Esophagus squamous epithelium (tissue), 5 donors: ENCODE results near the gene THADA. TPM values are rescaled to one million over a fixed set of nuclear protein-coding genes. Genes with fewer than 3 reads are reported as not detected.
A peak's percentile ranks its signal among the peaks of the same experiment; 100 is the strongest.
"Not testable (repeated sequence)": the region's sequence is repeated elsewhere in the genome, so short reads cannot be mapped to it uniquely, and the experiment has no call there.

ENCODE experiments used
- DNase-seq: peaks from one replicate; lab custom pipeline; 2025; lab: John Stamatoyannopoulos, UW
- H3K27ac ChIP-seq, 4 donors: fragments of 200-600 bp; sonication (generic); one replicate each; pipeline ENCODE4 v1.5.1; 2016 to 2019; ENCODE audit warnings: mild to moderate bottlenecking in 1 of 4
- H3K27me3 ChIP-seq, 4 donors: fragments of 200-600 bp; sonication (generic); 1 replicate in 3 of 4; 2 replicates in 1 of 4; pipeline versions ENCODE4 v1.5.1 to v1.6.0; 2017 to 2021; ENCODE audit warnings: antibody characterized with exemption in 1 of 4
- H3K36me3 ChIP-seq, 3 donors: fragments of 200-600 bp; sonication (generic); one replicate each; pipeline ENCODE4 v1.5.1; 2016 to 2019
- H3K4me1 ChIP-seq, 3 donors: fragments of 200-600 bp; sonication (generic); one replicate each; pipeline ENCODE4 v1.5.1; 2017 to 2019
- H3K4me3 ChIP-seq, 4 donors: fragments of 200-600 bp; sonication (generic); 1 replicate in 3 of 4; 2 replicates in 1 of 4; pipeline ENCODE4 v1.5.1; 2016 to 2019; ENCODE audit warnings: mild to moderate bottlenecking in 2 of 4, moderate library complexity in 1 of 4
- H3K9me3 ChIP-seq, 3 donors: fragments of 200-600 bp; sonication (generic); one replicate each; pipeline ENCODE4 v1.5.1; 2016 to 2019
- CTCF ChIP-seq, 6 experiments: fragments of 450-650 bp in 4 of 6; fragments of 200-600 bp in 2 of 6; sonication (generic) in 2 of 6; IDR thresholded peaks; one replicate each; pipeline ENCODE4 v1.5.1; 2016 to 2019; ENCODE audit warnings: antibody characterized with exemption in 6 of 6, mild to moderate bottlenecking in 4 of 6, moderate library complexity in 4 of 6
- POLR2A ChIP-seq, 4 donors: fragments of 450-650 bp; IDR thresholded peaks; one replicate each; pipeline ENCODE4 v1.6.1; 2017; ENCODE audit warnings: antibody characterized with exemption in 4 of 4, mild to moderate bottlenecking in 4 of 4, moderate library complexity in 3 of 4
- WGBS, 2 donors: methylation state at CpG; one replicate each; pipeline ENCODE4 v1.1.5; 2018; 5-methylcytosine and 5-hydroxymethylcytosine counted together
- intact Hi-C: fragments of 100-400 bp; cut with DNase I; formaldehyde crosslinking; loops from one replicate; pipeline ENCODE4 v1.15.0; 2022
- total RNA-seq, 4 donors: library from RNA; depleted of rRNA; stranded (reverse); fragments of >200 nt; gene quantifications; one replicate each; pipeline ENCODE4 v1.1.0, GENCODE V29; 2016
- donor health status: DM: yes; HTN: yes; CAD: no.

The THADA gene
- total RNA-seq, 4 donors from 2014 or later, result 14.0 to 32.2 (median 21.0) TPM

GRCh38 chr2:43190311-43191052 lies 405.4 kb downstream of the THADA start:
- Histone ChIP-seq H3K27me3 (no peaks in the 10 kb centered on the region), H3K27ac (no peak overlapping the region), H3K36me3 (no peaks in the 10 kb centered on the region), H3K4me1 (peaks cover 0 to 42% (median 9%) of the 10 kb centered on the region in 3 donors), H3K9me3 (no peaks in the 10 kb centered on the region), H3K4me3 (no peak overlapping the region)
- TF ChIP-seq POLR2A (IDR thresholded peaks at IDR 0.05), result no peak
- no peak for TF ChIP-seq CTCF (IDR thresholded peaks at IDR 0.05)
- intact Hi-C loops, result no loop called here
- DNase-seq, result no peak
- 87 to 93% methylated on average over 4 to 9 of the region's 10 CpGs for WGBS, 2 donors

GRCh38 chr2:43189861-43190260 lies 406.0 kb downstream of the THADA start:
- H3K27ac ChIP-seq, DNase-seq, H3K27me3 ChIP-seq, H3K4me3 ChIP-seq, H3K9me3 ChIP-seq, intact Hi-C loops, H3K36me3 ChIP-seq: not testable (repeated sequence)
- WGBS, 2 donors, result 90 to 92% methylated on average over 7 of the region's 7 CpGs
- H3K4me1 ChIP-seq, result peaks cover 0 to 42% (median 9%) of the 10 kb centered on the region in 3 donors

- intact Hi-C loops, result no loop called here
- peaks cover 5 to 42% (median 9%) of the 10 kb centered on the region in 3 donors for H3K4me1 ChIP-seq
- H3K4me3 ChIP-seq, result no peak overlapping the region
- TF ChIP-seq CTCF (IDR thresholded peaks at IDR 0.05) (no peak), POLR2A (IDR thresholded peaks at IDR 0.05) (no peak)
- no peaks in the 10 kb centered on the region for H3K27me3 ChIP-seq
- DNase-seq, result no peak
- no peaks in the 10 kb centered on the region for H3K36me3 ChIP-seq
- 93% methylated on average over 14 to 15 of the region's 16 CpGs for WGBS, 2 donors
- H3K9me3 ChIP-seq, result no peaks in the 10 kb centered on the region
- H3K27ac ChIP-seq, result no peak overlapping the region
Measured at GRCh38 chr2:43188561-43189386, 407.1 kb downstream of the THADA start.

- TF ChIP-seq POLR2A (IDR thresholded peaks at IDR 0.05), result no peak
- H3K36me3 ChIP-seq, result no peaks in the 10 kb centered on the region
- H3K27ac ChIP-seq, result peak overlapping the region in 3 of 4 donors; percentile 18 to 68 (median 49)
- WGBS, 2 donors, result 86% methylated on average over 5 of the region's 12 CpGs; no CpG with 5 or more reads in 1 of the 2 donors
- peaks cover 5 to 42% (median 9%) of the 10 kb centered on the region in 3 donors for H3K4me1 ChIP-seq
- no peaks in the 10 kb centered on the region for H3K9me3 ChIP-seq
- intact Hi-C loops, result no loop called here
- DNase-seq, result no peak
- H3K27me3 ChIP-seq, result no peaks in the 10 kb centered on the region
- H3K4me3 ChIP-seq, result no peak overlapping the region
Measured at GRCh38 chr2:43186679-43187374, 409.0 kb downstream of the THADA start.

- Histone ChIP-seq H3K4me3 (no peak overlapping the region), H3K27me3 (no peaks in the 10 kb centered on the region), H3K4me1 (peaks cover 5 to 48% (median 9%) of the 10 kb centered on the region in 3 donors), H3K9me3 (no peaks in the 10 kb centered on the region), H3K27ac (peak overlapping the region; percentile 18 to 81 (median 62)), H3K36me3 (no peaks in the 10 kb centered on the region)
- 75% methylated on average over 2 of the region's 6 CpGs; no CpG with 5 or more reads in 1 of the 2 donors for WGBS, 2 donors
- no peak for DNase-seq
- TF ChIP-seq POLR2A (IDR thresholded peaks at IDR 0.05) (no peak), CTCF (IDR thresholded peaks at IDR 0.05) (no peak)
- intact Hi-C loops, result no loop called here
Measured at GRCh38 chr2:43186321-43186678, 409.5 kb downstream of the THADA start.
